A549 treated with Hydrocortisone at 1 μM for 4 hours (cell line): Measurements from ENCODE around the gene GJA10. TPM values are rescaled to one million over a fixed set of nuclear protein-coding genes. Genes with fewer than 3 reads are reported as not detected.

ENCODE experiments used
- total RNA-seq: library from RNA; stranded (reverse); fragments of 200-300 nt; extraction: Qiagen RNA extraction; gene quantifications from 5 replicates; pipeline ENCODE4 v1.2.3, GENCODE V29; 2022

The GJA10 gene
- total RNA-seq: not detected in 5 replicates

GRCh38 chr6:89894169-89894568 lies at the start of gene GJA10:
TSS of gene GJA10 (plus strand) at chr6:89894469. CDS start at chr6:89894469, 0 bp downstream.

Other genes starting within 250 kb of the GJA10 start
- gene MDN1, start 74.7 kb upstream of the GJA10 start, total RNA-seq: 10.1 to 14.0 TPM (median 11.8 TPM) in 5 replicates
- gene CASP8AP2, start 64.6 kb upstream of the GJA10 start, total RNA-seq: 4.3 to 8.5 TPM (median 6.0 TPM) in 5 replicates